Measurements from ENCODE around the gene CBX1. TPM values are rescaled to one million over a fixed set of nuclear protein-coding genes. Genes with fewer than 3 reads are reported as not detected.
"Not testable (repeated sequence)": the region's sequence is repeated elsewhere in the genome, so short reads cannot be mapped to it uniquely, and the experiment has no call there.

Gene CBX1
- total RNA-seq, 4 donors from 2014 or later: 18.4 to 27.5 (median 22.3) TPM

- Histone ChIP-seq H3K36me3 (peaks cover 2% of the 10 kb centered on the region), H3K27me3 (no peaks in the 10 kb centered on the region), H3K4me3 (no peak overlapping the region), H3K27ac (no peak overlapping the region), H3K4me1 (peaks cover 15% of the 10 kb centered on the region), H3K9me3 (no peaks in the 10 kb centered on the region)
- 79% methylated on average over 5 of the region's 5 CpGs for WGBS
- no peak for TF ChIP-seq POLR2AphosphoS5 (IDR thresholded peaks at IDR 0.05)
- no peak for TF ChIP-seq POLR2A (IDR thresholded peaks at IDR 0.05)
- TF ChIP-seq EP300 (IDR thresholded peaks at IDR 0.05): no peak
- no peak for TF ChIP-seq CTCF (IDR thresholded peaks at IDR 0.05)
- DNase-seq (ENCODE audit: low spot score in 2 of 2): no peak
Measured at GRCh38 chr17:48081858-48082257, 19.4 kb downstream of the CBX1 start.

GRCh38 chr17:48077152-48077551 lies 24.1 kb downstream of the CBX1 start:
- not testable (repeated sequence) for H3K27me3 ChIP-seq; DNase-seq (ENCODE audit: low spot score in 2 of 2); H3K4me3 ChIP-seq; H3K9me3 ChIP-seq; H3K27ac ChIP-seq
- Histone ChIP-seq H3K4me1 (peaks cover 15% of the 10 kb centered on the region), H3K36me3 (peaks cover 33% of the 10 kb centered on the region)
- WGBS: 93% methylated on average over 10 of the region's 10 CpGs

- H3K27ac ChIP-seq: no peak overlapping the region
Measured at GRCh38 chr17:48074322-48075081, 26.8 kb downstream of the CBX1 start.

GRCh38 chr17:48073566-48074094 lies 27.6 kb downstream of the CBX1 start:
- not testable (repeated sequence) for H3K27me3 ChIP-seq; H3K4me3 ChIP-seq; H3K9me3 ChIP-seq; DNase-seq (ENCODE audit: low spot score in 2 of 2)
- H3K4me1 ChIP-seq: peaks cover 14% of the 10 kb centered on the region
- peaks cover 58% of the 10 kb centered on the region for H3K36me3 ChIP-seq
- 74% methylated on average over 5 of the region's 5 CpGs for WGBS
- peak overlapping the region; percentile 18 for H3K27ac ChIP-seq

More at GRCh38 chr17:48074322-48075081, 26.8 kb downstream of the CBX1 start:
- H3K4me1 ChIP-seq: peaks cover 11% of the 10 kb centered on the region
- TF ChIP-seq EP300 (IDR thresholded peaks at IDR 0.05) (no peak), CTCF (IDR thresholded peaks at IDR 0.05) (peak; percentile 72 to 91)
- no peaks in the 10 kb centered on the region for H3K27me3 ChIP-seq
- DNase-seq (ENCODE audit: low spot score in 2 of 2): peak in 1 of 2 donors; percentile 84
- WGBS: 65% methylated on average over 7 of the region's 7 CpGs
- no peak overlapping the region for H3K4me3 ChIP-seq
- H3K36me3 ChIP-seq: peaks cover 50% of the 10 kb centered on the region
- H3K9me3 ChIP-seq: no peaks in the 10 kb centered on the region

- H3K4me3 ChIP-seq; H3K9me3 ChIP-seq; H3K27ac ChIP-seq; H3K27me3 ChIP-seq; DNase-seq (ENCODE audit: low spot score in 2 of 2): not testable (repeated sequence)
- 92% methylated on average over 9 of the region's 9 CpGs for WGBS
- Histone ChIP-seq H3K4me1 (peaks cover 21% of the 10 kb centered on the region), H3K36me3 (peaks cover 65% of the 10 kb centered on the region)
Measured at GRCh38 chr17:48072811-48073210, 28.5 kb downstream of the CBX1 start.

GRCh38 chr17:48071654-48072053 lies 29.6 kb downstream of the CBX1 start:
- TF ChIP-seq POLR2AphosphoS5 (IDR thresholded peaks at IDR 0.05): no peak
- TF ChIP-seq EP300 (IDR thresholded peaks at IDR 0.05): no peak
- TF ChIP-seq CTCF (IDR thresholded peaks at IDR 0.05): no peak
- TF ChIP-seq POLR2A (IDR thresholded peaks at IDR 0.05): no peak
- Histone ChIP-seq H3K27ac (no peak overlapping the region), H3K27me3 (no peaks in the 10 kb centered on the region), H3K4me3 (no peak overlapping the region), H3K36me3 (peaks cover 62% of the 10 kb centered on the region), H3K9me3 (no peaks in the 10 kb centered on the region), H3K4me1 (peaks cover 31% of the 10 kb centered on the region)
- WGBS: 49% methylated on average over 2 of the region's 2 CpGs
- no peak for DNase-seq (ENCODE audit: low spot score in 2 of 2)

- WGBS: 64% methylated on average over 2 of the region's 2 CpGs
- no peak overlapping the region for H3K27ac ChIP-seq
- no peaks in the 10 kb centered on the region for H3K9me3 ChIP-seq
- no peaks in the 10 kb centered on the region for H3K27me3 ChIP-seq
- H3K4me1 ChIP-seq: peaks cover 43% of the 10 kb centered on the region
- TF ChIP-seq EP300 (IDR thresholded peaks at IDR 0.05): no peak
- no peak for TF ChIP-seq CTCF (IDR thresholded peaks at IDR 0.05)
- no peak for TF ChIP-seq POLR2A (IDR thresholded peaks at IDR 0.05)
- TF ChIP-seq POLR2AphosphoS5 (IDR thresholded peaks at IDR 0.05): no peak
- H3K36me3 ChIP-seq: peaks cover 51% of the 10 kb centered on the region
- no peak overlapping the region for H3K4me3 ChIP-seq
- DNase-seq (ENCODE audit: low spot score in 2 of 2): no peak
Measured at GRCh38 chr17:48070195-48070594, 31.1 kb downstream of the CBX1 start.

All from suprapubic skin (tissue), 4 donors.